ENCODE data around the gene SLC25A34. TPM values are rescaled to one million over a fixed set of nuclear protein-coding genes. Genes with fewer than 3 reads are reported as not detected.

SLC25A34 gene
- total RNA-seq, 1 experiment from 2014 or later: 1.1 TPM

DNA sequence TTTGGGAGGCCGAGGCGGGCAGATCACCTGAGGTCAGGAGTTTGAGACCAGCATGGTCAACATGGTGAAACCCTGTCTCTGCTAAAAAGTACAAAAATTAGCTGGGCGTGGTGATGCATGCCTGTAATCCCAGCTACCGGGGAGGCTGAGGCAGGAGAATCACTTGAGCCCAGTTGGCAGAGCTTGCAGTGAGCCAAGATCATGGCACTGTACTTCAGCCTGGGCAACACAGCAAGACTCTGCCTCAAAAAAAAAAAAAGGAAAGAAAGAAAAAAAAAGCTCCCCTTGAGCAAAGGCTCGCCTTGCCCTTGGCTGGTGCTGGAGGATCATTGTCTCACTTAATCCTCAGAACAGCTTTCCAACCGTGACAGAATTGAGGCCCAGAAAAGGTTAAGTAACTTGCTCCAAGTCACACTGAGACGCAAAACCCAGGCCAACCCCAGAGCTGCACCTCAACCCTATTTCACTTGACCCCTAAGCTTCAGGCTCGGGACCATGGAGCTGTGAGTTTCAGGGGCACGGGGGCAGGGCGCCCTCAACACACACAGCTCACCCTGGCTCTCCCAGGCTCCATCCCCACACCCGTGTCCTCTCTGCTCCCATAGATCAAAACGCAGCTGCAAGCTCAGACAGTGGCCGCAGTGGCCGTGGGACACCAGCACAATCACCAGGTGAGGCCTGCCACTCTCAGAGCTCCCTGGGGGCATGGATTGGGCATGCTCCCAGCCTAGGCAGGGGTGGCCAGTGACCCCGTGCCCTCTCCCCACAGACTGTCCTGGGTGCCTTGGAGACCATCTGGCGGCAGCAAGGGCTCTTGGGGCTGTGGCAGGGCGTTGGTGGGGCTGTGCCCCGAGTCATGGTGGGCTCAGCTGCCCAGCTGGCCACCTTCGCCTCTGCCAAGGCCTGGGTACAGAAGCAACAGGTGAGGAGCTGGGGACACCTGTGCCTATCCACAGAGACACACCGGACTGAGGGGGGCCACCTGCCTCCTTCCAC is 1.6 kb downstream of the SLC25A34 start:
- TF ChIP-seq GRHL2 (CRISPR knock-in tag; IDR thresholded peaks at IDR 0.05; ENCODE audit: insufficient replicate concordance, severe bottlenecking) (no peak), ZNF121 (CRISPR knock-in tag; IDR thresholded peaks at IDR 0.05) (0 out of 2 replicates have a peak, but pooled peaks have one; percentile 16), GTF2I (CRISPR knock-in tag; conservative IDR thresholded peaks at IDR 0.05) (no peak), FOXP1 (CRISPR knock-in tag; IDR thresholded peaks at IDR 0.05; ENCODE audit: borderline replicate concordance) (no peak)
- TF ChIP-seq, protein P1, sequence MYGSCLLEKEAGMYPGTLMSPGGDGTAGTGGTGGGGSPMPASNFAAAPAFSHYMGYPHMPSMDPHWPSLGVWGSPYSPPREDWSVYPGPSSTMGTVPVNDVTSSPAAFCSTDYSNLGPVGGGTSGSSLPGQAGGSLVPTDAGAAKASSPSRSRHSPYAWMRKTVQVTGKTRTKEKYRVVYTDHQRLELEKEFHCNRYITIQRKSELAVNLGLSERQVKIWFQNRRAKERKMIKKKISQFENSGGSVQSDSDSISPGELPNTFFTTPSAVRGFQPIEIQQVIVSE (CRISPR knock-in tag; IDR thresholded peaks at IDR 0.05; ENCODE audit: borderline replicate concordance): no peak
- Mint-ChIP-seq H3K4me3 (no peak overlapping the region), H3K27me3 (ENCODE audit: low read depth) (no peaks in the 10 kb centered on the region), H3K27ac (no peak overlapping the region; the same call in 1 of the 2 replicates), H3K9me3 (no peaks in the 10 kb centered on the region), H3K4me1 (peaks cover 8% of the 10 kb centered on the region), H3K36me3 (no peaks in the 10 kb centered on the region)
- ChIA-PET CTCF (interaction anchor here (0.9 to 1.1 kb wide), 2 partner anchors 10 to 57 kb away, joined by 3 read pairs; no protein-coding TSS in a partner anchor), POLR2A (interaction anchor here (0.6 kb wide), 1 partner anchor 143 kb away, joined by 4 read pairs; no protein-coding TSS in a partner anchor)
- ATAC-seq (no peak), DNase-seq (ENCODE audit: low spot score) (no peak)

DNA sequence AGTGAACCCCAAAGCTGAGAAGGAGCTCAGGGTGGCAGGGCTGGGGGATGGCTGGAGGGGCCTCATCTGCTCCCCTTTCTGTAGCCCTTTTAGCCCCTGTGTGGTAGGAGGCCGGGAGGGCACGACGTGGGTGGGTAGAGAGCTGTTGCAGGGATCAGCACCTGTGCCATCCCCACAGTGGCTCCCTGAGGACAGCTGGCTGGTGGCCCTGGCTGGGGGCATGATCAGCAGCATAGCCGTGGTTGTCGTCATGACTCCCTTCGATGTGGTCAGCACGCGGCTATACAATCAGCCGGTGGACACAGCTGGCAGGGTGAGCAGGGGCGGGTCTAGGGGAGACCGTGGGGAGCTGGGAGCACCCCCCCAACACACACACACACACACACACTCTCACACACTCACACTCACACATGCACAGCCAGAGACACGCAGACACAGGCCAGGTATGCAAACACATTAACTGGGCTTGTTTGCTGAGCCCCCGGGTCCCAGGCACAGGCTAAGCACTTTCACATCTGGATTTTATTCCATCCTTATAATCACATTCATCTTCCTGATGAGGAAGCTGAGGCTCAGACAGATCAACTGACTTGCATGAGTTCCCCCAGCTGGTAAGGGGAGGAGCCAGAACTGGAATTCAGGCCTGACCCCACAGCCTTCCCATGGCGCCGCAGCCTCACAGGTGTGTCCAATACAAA is 2.5 kb downstream of the SLC25A34 start:
- CTCF ChIA-PET: interaction anchor here (1.4 to 4.3 kb wide), 3 partner anchors 11 to 29 kb away, joined by 5 to 51 read pairs (median 6); no protein-coding TSS in a partner anchor
- no peak for ATAC-seq
- Mint-ChIP-seq H3K4me1 (peaks cover 8% of the 10 kb centered on the region), H3K9me3 (no peaks in the 10 kb centered on the region), H3K4me3 (no peak overlapping the region), H3K27me3 (ENCODE audit: low read depth) (no peaks in the 10 kb centered on the region), H3K27ac (no peak overlapping the region), H3K36me3 (no peaks in the 10 kb centered on the region)
- no peak for DNase-seq (ENCODE audit: low spot score)
- TF ChIP-seq, protein P2, sequence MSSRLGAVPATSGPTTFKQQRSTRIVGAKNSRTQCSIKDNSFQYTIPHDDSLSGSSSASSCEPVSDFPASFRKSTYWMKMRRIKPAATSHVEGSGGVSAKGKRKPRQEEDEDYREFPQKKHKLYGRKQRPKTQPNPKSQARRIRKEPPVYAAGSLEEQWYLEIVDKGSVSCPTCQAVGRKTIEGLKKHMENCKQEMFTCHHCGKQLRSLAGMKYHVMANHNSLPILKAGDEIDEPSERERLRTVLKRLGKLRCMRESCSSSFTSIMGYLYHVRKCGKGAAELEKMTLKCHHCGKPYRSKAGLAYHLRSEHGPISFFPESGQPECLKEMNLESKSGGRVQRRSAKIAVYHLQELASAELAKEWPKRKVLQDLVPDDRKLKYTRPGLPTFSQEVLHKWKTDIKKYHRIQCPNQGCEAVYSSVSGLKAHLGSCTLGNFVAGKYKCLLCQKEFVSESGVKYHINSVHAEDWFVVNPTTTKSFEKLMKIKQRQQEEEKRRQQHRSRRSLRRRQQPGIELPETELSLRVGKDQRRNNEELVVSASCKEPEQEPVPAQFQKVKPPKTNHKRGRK (CRISPR knock-in tag; IDR thresholded peaks at IDR 0.05; ENCODE audit: borderline replicate concordance): no peak
- TF ChIP-seq ELF4 (CRISPR knock-in tag; IDR thresholded peaks at IDR 0.05; ENCODE audit: low read depth) (no peak), FOXP1 (CRISPR knock-in tag; IDR thresholded peaks at IDR 0.05; ENCODE audit: borderline replicate concordance) (no peak), ESRRA (CRISPR knock-in tag; IDR thresholded peaks at IDR 0.05; ENCODE audit: borderline replicate concordance) (no peak), TP53 (CRISPR knock-in tag; IDR thresholded peaks at IDR 0.05) (no peak), NR2C2 (CRISPR knock-in tag; IDR thresholded peaks at IDR 0.05) (no peak), HMGA2 (CRISPR knock-in tag; IDR thresholded peaks at IDR 0.05) (no peak), ZNF416 (CRISPR knock-in tag; IDR thresholded peaks at IDR 0.05) (no peak), CREB1 (CRISPR knock-in tag; IDR thresholded peaks at IDR 0.05) (no peak), OVOL2 (CRISPR knock-in tag; IDR thresholded peaks at IDR 0.05; ENCODE audit: borderline replicate concordance) (no peak), FOXJ3 (CRISPR knock-in tag; IDR thresholded peaks at IDR 0.05; ENCODE audit: borderline replicate concordance) (no peak), JAZF1 (CRISPR knock-in tag; IDR thresholded peaks at IDR 0.05) (no peak), ZNF138 (CRISPR knock-in tag; conservative IDR thresholded peaks at IDR 0.05) (no peak), EMX1 (CRISPR knock-in tag; IDR thresholded peaks at IDR 0.05) (no peak), CREM (CRISPR knock-in tag; IDR thresholded peaks at IDR 0.05) (no peak)
- TF ChIP-seq, protein P1 (CRISPR knock-in tag; IDR thresholded peaks at IDR 0.05; ENCODE audit: borderline replicate concordance): no peak
- TF ChIP-seq, protein P3, sequence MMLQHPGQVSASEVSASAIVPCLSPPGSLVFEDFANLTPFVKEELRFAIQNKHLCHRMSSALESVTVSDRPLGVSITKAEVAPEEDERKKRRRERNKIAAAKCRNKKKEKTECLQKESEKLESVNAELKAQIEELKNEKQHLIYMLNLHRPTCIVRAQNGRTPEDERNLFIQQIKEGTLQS (CRISPR knock-in tag; conservative IDR thresholded peaks at IDR 0.05): no peak
- TF ChIP-seq, protein P4, sequence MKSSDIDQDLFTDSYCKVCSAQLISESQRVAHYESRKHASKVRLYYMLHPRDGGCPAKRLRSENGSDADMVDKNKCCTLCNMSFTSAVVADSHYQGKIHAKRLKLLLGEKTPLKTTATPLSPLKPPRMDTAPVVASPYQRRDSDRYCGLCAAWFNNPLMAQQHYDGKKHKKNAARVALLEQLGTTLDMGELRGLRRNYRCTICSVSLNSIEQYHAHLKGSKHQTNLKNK (CRISPR knock-in tag; IDR thresholded peaks at IDR 0.05): no peak
- POLR2A ChIA-PET: interaction anchor here (0.6 kb wide), 1 partner anchor 144 kb away, joined by 4 read pairs; no protein-coding TSS in a partner anchor

All from WTC11 (cell line).